Right renal pelvis (tissue), 4 donors: Measurements from ENCODE around the gene CEP70. TPM values are rescaled to one million over a fixed set of nuclear protein-coding genes. Genes with fewer than 3 reads are reported as not detected.
"Not testable (repeated sequence)": the region's sequence is repeated elsewhere in the genome, so short reads cannot be mapped to it uniquely, and the experiment has no call there.

Source experiments
- DNase-seq, 4 donors: peaks; one replicate each; pipeline ENCODE4 v3.0.0-alpha.2; 2013; ENCODE audit warnings: low read depth in 4 of 4, low spot score in 3 of 4, missing footprints in 1 of 4
- polyA plus RNA-seq, 4 donors: library from polyadenylated mRNA; unstranded; fragments of 120-200 nt; gene quantifications; one replicate each; pipeline ENCODE4 v1.2.1, GENCODE V29; 2013; ENCODE audit not compliant: insufficient read length in 4 of 4

Gene CEP70
- polyA plus RNA-seq, 4 donors, result 34.0 to 43.4 (median 39.9) TPM

DNA sequence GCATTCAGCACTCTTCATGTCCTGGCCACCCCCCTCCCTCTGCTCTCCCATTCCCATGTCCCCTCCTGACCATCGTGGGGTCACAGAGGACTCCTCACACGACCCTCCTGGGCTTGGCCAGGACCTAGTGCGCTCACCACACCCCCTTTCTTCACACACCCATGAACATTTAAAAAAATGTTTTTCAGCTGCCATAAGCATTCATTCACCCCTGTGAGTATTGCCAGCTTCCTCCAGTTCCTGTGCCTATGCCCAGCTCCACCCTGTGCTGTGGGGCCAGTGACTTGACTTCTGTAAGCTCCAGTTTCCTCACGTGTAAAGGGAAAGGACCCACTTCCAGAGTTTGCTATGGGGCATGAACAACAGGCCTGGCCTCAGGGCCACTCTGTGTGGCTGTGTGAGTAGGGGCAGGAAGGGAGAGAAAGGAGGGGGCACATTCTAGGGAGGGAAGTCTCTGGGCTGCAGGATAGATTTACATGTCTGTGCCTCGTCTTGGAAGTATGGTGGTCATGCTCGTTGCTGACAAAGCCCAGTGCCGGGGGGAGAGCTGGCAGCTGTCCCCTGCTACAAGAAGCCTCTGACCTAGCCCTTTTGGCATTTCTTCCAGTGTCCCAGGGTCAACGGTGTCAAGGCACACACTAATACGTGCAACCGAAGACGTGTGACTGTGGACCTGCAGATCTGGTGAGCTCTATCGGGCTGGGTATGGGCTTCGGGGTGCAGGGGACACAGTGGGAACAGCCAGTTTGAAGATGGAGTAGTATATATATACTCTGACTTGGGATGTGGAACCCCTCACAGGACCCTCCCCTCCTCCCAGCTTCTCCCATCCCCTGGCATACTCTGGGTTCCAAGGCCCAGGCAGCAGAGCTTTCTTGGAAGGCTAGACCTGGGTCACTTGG is 136.8 kb downstream of the CEP70 start:
- DNase-seq, result no peak

- no peak for DNase-seq
These were observed 138.0 kb downstream of the CEP70 start for GRCh38 chr3:138455801-138456716.

DNA sequence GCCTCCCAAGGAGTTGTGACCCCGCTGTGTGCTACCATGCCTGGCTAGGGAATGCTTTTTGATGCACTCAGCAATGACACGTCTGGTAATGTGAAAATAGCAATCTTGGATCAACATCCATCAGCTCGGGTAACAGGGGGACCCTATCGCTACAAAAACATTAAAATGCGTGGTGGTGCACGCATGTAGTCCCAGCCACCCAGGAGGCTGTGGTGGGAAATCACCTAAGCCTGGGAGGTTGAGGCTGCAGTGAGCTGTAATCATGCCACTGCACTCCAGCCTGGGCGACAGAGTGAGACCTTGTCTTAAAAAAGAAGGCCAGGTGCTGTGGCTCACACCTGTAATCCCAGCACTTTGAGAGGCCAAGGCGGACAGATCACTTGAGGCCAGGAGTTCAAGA is 140.1 kb downstream of the CEP70 start:
- DNase-seq, result not testable (repeated sequence)

GRCh38 chr3:138452436-138452835 is 141.6 kb downstream of the CEP70 start:
- no peak for DNase-seq

DNA sequence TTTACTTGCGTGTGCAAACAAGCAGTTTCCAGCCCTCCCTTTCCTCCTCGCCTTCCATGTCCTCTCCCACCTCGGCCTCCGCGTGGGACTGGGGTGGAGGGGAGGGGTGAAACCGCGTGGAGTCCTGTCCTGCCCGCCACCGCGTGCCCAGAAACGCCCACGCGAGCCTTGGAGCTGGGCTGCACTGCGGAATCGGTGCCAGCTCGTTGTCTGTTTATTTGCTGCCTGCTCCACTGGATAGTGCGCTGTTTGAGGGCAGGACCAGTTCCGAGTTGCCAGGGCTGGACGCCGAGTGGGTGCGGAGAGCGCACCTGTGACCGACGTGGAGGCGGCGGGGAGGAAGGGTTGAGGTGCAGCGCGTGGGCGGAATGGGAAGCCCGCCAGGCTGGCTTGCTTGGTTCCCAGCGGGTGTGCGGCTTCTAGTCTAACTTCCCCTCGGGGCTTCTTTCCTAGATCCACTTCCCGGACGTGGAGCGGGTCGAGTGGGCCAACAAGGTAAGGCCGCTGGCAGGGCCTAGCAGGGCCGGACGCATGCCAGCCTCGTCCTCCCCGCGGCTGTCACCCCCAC is 142.4 kb downstream of the CEP70 start:
- no peak for DNase-seq

GRCh38 chr3:138450704-138451424 is 143.2 kb downstream of the CEP70 start:
- no peak for DNase-seq

DNA sequence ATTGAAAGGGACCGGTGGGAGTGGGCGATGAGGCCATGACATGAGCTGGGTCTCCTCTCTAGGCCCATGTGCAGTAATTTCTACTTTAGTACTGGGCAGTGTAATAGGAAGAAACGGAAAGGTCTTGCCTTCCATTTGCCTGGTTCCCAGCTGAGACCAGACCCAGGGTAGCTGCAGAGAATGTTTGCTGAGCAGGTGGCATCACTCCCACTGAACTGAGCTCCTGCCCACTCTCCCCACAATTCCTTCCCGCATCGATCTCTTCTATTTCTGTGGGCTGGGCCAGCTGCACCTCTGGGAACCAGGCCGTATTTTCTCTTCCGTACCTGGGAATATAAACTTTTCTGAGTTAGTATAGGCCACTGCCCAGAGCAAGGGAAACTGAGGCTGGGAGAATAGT is 143.9 kb downstream of the CEP70 start:
- no peak for DNase-seq

DNA sequence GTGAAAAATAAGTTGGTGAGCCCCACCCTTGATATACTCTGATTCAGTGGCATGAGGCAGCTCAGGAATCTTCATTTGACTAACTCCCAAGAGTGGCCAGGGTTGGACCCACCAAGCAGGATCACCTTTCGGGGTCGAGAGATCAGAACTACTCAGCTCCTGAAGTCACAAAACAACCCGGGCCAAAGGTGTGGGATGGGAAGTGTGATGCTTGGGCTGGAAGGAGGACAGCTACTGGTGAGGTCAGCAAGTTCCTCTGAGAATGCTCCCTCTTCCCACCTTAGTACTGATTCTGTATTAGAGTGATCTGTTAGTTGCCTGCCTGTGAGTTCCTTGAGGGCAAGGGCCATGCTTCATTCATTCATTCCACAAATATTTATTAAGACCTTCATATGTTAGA is 144.6 kb downstream of the CEP70 start:
- no peak for DNase-seq

- no peak for DNase-seq
These were observed 145.4 kb downstream of the CEP70 start for GRCh38 chr3:138448631-138449030.

DNA sequence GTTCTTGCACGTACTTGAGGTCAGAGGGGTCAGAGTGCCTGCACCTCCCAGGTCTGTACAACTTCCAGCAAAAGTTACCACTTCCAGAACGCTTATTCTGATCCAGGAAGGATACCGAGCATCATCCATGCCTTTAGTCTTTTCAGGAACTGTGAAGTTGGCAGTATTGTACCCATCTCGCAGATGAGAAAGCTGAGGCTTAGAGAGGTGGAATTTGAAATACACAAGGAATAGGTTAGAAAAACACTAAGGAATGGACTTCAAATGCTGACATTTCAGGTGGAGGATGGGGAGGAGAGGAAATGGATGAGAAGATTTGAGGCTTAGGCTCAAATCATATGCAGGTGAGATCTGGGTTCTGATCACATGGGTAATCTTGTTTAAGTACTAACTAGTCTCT is 148.4 kb downstream of the CEP70 start:
- DNase-seq, result no peak

DNA sequence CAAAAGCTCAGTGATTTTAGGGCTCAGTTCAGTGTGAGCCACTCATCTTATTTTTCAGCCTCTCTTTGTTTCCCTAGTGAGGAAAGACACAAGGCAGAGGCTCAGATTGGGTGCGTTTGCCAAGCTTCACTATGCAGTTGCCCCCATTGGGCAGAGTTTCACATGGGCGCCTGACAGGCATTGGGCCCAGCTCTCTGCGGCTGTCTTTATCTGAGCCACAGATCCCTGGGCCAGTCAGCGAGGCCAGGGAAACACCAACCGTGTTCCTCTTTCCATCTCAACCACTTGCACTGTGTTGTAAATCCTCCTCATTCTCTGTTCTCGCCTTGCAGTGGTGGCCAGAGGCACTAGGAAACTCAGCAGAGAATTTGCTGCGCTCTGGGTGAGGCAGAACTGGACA is 148.8 kb downstream of the CEP70 start:
- no peak for DNase-seq

Other genes starting within 250 kb of the CEP70 start
- 10 to 100 TPM; 30.7 to 32.1 (median 31.5) TPM for gene MRAS, start 245.7 kb downstream of the CEP70 start, polyA plus RNA-seq
- gene ESYT3, start 159.6 kb downstream of the CEP70 start, polyA plus RNA-seq, result 1 to 10 TPM; 1.1 to 1.2 (median 1.1) TPM
- 10 to 100 TPM; 25.2 to 38.1 (median 34.5) TPM for gene FAIM, start 14.5 kb upstream of the CEP70 start, polyA plus RNA-seq
- gene PIK3CB, start 240.7 kb upstream of the CEP70 start, polyA plus RNA-seq, result 10 to 100 TPM; 27.9 to 35.4 (median 32.9) TPM